ENCODE measurements around the gene EPHA8. TPM values are rescaled to one million over a fixed set of nuclear protein-coding genes. Genes with fewer than 3 reads are reported as not detected.

Gene EPHA8
- total RNA-seq, 4 donors from 2014 or later: 0.17 TPM; not detected in 3

- TF ChIP-seq CTCF (IDR thresholded peaks at IDR 0.05; ENCODE audit: low read depth): no peak
Observed at GRCh38 chr1:22524481-22524880, 38.8 kb upstream of the EPHA8 start.

DNA sequence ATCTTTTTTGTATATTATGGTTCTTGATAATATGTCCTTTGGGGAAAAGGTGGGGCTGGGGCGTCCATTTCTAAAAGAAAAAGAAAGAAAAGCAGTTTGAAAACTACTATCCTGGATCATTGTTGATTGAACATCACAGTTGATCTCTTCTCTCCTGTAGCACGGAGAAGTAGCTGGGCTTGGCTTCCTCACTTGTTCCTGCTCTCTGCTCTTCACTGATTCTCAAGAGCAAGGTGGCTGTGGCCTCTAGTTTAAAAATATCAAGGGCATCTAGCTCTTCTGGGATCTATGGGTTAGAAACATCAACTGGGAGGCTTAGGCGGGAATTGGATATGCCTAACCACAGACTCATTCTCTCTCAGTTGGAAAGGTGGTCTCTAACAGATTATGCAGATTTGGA, 38.1 kb upstream of the EPHA8 start:
- no peak for TF ChIP-seq CTCF (IDR thresholded peaks at IDR 0.05; ENCODE audit: low read depth)

GRCh38 chr1:22525646-22526045, 37.6 kb upstream of the EPHA8 start:
- TF ChIP-seq CTCF (IDR thresholded peaks at IDR 0.05; ENCODE audit: low read depth): no peak

DNA sequence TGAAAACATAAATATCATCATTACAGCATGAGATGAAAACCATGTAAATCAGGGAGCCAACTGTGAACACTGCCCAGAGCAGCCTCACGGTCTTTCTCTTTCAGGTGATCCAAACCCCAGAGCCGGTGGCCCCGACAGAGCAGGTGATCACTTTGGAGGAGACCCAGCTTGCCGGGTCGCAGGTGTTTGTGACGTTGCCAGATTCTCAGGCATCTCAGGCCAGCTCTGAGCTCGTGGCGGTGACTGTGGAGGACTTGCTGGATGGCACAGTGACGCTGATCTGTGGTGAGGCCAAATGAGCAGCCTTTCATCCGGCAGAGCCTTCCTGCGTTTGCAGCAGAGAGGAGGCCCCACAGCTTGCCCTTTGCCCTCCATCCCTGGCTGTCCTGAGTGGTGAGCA, 37.2 kb upstream of the EPHA8 start:
- no peak for TF ChIP-seq CTCF (IDR thresholded peaks at IDR 0.05; ENCODE audit: low read depth)

DNA sequence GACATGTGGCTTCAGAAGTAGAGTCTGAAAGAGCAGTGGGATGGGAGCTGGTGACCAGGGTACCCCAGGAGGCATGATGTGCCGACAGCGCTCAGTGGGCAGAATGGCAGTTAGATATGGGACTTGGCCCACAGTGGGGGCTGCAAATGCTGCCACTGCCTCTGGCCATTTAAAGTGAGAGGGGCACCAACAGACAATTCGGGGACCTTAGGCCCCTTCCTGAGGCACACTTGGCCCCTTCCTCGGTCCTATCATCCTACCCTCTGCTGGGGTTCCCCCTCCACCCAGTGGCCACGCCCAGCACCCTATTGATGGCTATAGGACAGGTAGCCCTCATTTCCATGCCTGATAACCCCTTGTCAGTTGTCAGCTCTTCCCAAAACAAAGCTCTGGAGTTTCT, 36.6 kb upstream of the EPHA8 start:
- TF ChIP-seq CTCF (IDR thresholded peaks at IDR 0.05; ENCODE audit: low read depth): no peak

GRCh38 chr1:22527122-22527521, 36.2 kb upstream of the EPHA8 start:
- no peak for TF ChIP-seq CTCF (IDR thresholded peaks at IDR 0.05; ENCODE audit: low read depth)

DNA sequence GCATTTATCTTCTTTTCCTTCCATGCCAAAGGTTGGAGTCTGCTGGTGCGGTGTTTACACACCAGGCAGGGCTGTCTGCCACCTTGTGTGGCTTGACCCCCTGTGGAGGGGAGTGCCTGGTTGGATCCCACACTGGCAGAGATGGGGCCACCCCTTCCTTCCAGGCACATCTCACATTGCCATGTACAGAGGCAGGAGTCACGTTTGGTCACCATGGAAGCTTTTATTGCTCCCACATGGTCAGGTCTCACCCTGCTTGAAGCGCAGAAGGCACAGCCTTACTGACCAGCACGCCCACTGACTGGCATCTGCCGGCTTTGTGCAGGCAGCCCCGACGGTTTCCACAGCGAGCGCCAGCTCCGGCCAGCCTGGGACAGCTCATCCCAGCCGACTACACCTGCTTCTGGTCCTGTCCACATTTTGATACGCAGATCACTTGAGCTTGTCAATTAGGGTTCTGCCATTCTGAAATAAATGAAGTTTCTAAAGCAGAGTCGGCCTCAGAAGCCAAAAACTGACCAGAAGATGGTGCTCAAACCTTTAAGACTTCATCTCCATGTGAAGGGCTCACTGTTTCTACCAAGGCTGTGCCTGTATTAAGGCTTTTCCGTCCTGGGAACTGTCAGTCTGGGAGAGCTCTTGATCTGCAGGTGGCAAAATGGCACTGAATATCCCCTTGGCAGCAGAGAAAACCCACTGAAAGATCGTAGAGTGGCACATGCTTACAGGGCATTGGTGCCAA, 35.6 kb upstream of the EPHA8 start:
- no peak for TF ChIP-seq CTCF (IDR thresholded peaks at IDR 0.05; ENCODE audit: low read depth)

All from subcutaneous adipose tissue (tissue), 4 donors.